ENCODE data around the gene ZSWIM5. TPM values are rescaled to one million over a fixed set of nuclear protein-coding genes. Genes with fewer than 3 reads are reported as not detected.
"Not testable (repeated sequence)": the region's sequence is repeated elsewhere in the genome, so short reads cannot be mapped to it uniquely, and the experiment has no call there.

Gene ZSWIM5
- polyA plus RNA-seq, 3 donors, result 6.8 to 7.6 (median 7.4) TPM

GRCh38 chr1:45008516-45008915 is 197.9 kb downstream of the ZSWIM5 start:
- DNase-seq (ENCODE audit: low read depth in 3 of 3, low spot score in 2 of 3), result no peak

GRCh38 chr1:45008076-45008475 is 198.3 kb downstream of the ZSWIM5 start:
- no peak for DNase-seq (ENCODE audit: low read depth in 3 of 3, low spot score in 2 of 3)

- DNase-seq (ENCODE audit: low read depth in 3 of 3, low spot score in 2 of 3), result no peak
Observed at GRCh38 chr1:45007311-45007710, 199.1 kb downstream of the ZSWIM5 start.

GRCh38 chr1:45005761-45006160 is 200.6 kb downstream of the ZSWIM5 start:
- no peak for DNase-seq (ENCODE audit: low read depth in 3 of 3, low spot score in 2 of 3)

- DNase-seq (ENCODE audit: low read depth in 3 of 3, low spot score in 2 of 3), result no peak
Observed at GRCh38 chr1:45004281-45004920, 202.0 kb downstream of the ZSWIM5 start.

GRCh38 chr1:45003741-45004140 is 202.7 kb downstream of the ZSWIM5 start:
- DNase-seq (ENCODE audit: low read depth in 3 of 3, low spot score in 2 of 3), result no peak

GRCh38 chr1:45002650-45003645 is 203.5 kb downstream of the ZSWIM5 start:
- no peak for DNase-seq (ENCODE audit: low read depth in 3 of 3, low spot score in 2 of 3)

GRCh38 chr1:45001576-45001975 is 204.8 kb downstream of the ZSWIM5 start:
- DNase-seq (ENCODE audit: low read depth in 3 of 3, low spot score in 2 of 3), result not testable (repeated sequence)

GRCh38 chr1:45001011-45001481 is 205.4 kb downstream of the ZSWIM5 start:
- no peak for DNase-seq (ENCODE audit: low read depth in 3 of 3, low spot score in 2 of 3)

GRCh38 chr1:44999232-44999631 is 207.2 kb downstream of the ZSWIM5 start:
- DNase-seq (ENCODE audit: low read depth in 3 of 3, low spot score in 2 of 3), result no peak

GRCh38 chr1:44995467-44996238 is 210.8 kb downstream of the ZSWIM5 start:
- DNase-seq (ENCODE audit: low read depth in 3 of 3, low spot score in 2 of 3), result no peak

GRCh38 chr1:44994309-44994898 is 212.0 kb downstream of the ZSWIM5 start:
- DNase-seq (ENCODE audit: low read depth in 3 of 3, low spot score in 2 of 3), result no peak

- DNase-seq (ENCODE audit: low read depth in 3 of 3, low spot score in 2 of 3), result no peak
Observed at GRCh38 chr1:44988531-44989156, 217.8 kb downstream of the ZSWIM5 start.

- DNase-seq (ENCODE audit: low read depth in 3 of 3, low spot score in 2 of 3), result no peak
Observed at GRCh38 chr1:44985747-44986359, 220.6 kb downstream of the ZSWIM5 start.

- DNase-seq (ENCODE audit: low read depth in 3 of 3, low spot score in 2 of 3), result not testable (repeated sequence)
Observed at GRCh38 chr1:44977372-44977771, 229.0 kb downstream of the ZSWIM5 start.

- no peak for DNase-seq (ENCODE audit: low read depth in 3 of 3, low spot score in 2 of 3)
Observed at GRCh38 chr1:44976252-44976651, 230.2 kb downstream of the ZSWIM5 start.

- no peak for DNase-seq (ENCODE audit: low read depth in 3 of 3, low spot score in 2 of 3)
Observed at GRCh38 chr1:44973645-44974044, 232.8 kb downstream of the ZSWIM5 start.

GRCh38 chr1:44970317-44970716 is 236.1 kb downstream of the ZSWIM5 start:
- no peak for DNase-seq (ENCODE audit: low read depth in 3 of 3, low spot score in 2 of 3)
